IPS DF 4.7 (cell line): Measurements from ENCODE around the gene PTPRG.
"Not testable (repeated sequence)": the region's sequence is repeated elsewhere in the genome, so short reads cannot be mapped to it uniquely, and the experiment has no call there.

ENCODE experiments used
- DNase-seq: peaks from one replicate; pipeline ENCODE4 v3.0.0-alpha.2; 2013; ENCODE audit warnings: low spot score; ENCODE audit errors: extremely low read depth

The PTPRG gene

DNA sequence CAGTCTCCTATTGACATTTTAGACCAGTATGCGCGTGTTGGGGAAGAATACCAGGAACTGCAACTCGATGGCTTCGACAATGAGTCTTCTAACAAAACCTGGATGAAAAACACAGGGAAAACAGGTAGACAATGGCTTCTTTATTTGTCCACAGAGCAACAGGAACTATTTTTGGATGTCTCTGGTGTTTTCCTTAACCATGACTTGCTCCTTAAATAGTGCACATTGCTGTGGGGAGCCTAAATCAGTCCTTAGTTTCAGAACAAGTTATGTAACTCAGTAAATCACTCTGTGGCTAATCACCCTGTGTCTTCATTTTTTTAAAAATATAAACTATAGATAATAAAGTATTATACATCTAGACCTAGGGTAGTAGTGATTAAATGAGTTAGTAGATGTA is 428.3 kb downstream of the PTPRG start:
- no peak for DNase-seq

DNA sequence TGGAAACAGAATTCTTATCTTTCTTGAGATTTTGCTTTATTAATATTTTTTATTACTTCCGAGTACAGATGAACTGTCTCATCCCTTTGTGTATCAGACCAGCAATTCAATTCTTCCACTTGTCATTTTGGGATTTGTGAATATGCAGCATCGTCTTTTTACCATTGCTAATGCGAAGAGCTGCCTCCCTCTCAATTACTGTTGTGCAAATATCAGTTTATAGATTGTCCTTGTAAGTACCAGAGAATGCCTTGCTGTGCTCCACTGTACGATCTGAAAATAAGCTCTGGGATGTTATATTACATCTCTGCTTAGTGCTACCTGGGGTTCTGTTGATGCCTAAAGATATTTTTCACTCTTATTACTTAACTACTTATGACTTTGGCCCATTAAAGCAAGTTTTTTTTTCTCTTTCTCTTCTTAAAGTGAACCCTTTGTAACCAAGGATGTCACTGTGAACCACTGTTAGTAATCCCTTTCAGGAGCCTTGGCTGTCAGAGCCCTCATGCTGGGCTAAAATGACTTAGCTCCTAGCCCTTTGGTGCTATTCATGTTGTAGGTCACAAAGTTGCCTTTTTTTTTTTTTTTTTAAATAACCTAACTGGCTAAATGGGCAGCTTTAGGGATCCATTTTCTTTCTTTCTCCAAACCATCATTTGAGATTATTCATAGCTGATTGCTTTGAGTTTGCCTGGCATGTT is 429.1 kb downstream of the PTPRG start:
- DNase-seq, result no peak

- no peak for DNase-seq
These were observed 430.3 kb downstream of the PTPRG start for GRCh38 chr3:61991706-61992105.

DNA sequence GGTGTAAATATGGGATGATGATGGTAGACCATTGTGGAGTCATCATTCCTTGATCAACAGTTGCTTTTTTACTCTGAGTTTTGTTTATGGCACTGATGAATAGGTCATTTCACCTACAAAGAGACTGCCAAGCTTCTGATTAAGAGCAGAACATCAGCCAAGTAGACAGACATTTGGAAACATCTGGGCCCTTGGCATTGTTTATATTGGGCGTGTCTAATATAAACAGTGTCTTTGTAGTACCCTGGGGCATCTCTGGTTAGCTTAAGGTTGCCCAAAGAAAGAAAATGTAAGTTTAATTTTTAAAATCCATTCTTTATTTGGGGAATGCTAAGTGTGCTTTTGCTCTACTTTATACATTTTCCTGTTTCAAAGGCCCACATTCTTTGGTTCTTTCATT is 435.0 kb downstream of the PTPRG start:
- DNase-seq, result no peak

DNA sequence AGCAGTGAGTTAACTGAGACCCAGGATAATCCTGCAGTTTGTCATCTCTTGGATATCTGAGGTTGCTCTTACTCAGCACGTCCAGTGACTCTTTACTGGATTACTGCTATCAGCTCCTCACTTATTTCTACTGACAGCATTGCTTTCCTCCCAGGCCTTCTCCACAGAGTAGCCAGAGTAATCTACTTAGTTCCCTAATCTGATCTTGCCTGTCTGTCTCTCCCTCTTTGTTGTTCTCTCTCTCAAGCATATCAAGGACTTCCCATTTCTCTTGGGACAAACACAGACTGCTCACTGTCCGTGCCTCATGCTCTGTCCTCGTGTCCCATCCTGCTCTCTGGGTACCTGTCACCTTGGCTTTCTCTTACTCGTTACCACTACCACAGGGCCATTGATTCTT is 435.7 kb downstream of the PTPRG start:
- no peak for DNase-seq

DNA sequence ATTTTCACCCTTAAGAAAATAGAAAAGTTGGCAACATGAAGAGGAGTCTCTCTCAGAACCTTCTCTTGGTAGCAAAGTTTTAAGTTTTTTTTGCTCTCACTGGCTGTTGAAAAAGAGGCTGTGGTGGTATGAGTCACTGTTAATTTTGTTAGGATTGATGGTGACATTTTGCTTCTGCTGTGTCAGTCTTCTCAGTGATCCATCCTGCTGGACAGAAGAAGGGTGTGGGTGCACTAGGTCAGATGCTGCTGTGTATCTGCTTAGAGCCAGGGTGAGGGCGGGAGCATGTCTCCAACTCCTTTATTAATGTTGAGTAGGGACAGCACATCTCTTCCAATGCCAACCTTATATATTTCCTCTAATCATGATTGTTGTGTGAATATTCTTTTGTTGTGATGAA is 442.5 kb downstream of the PTPRG start:
- DNase-seq, result no peak

- no peak for DNase-seq
These were observed 445.7 kb downstream of the PTPRG start for GRCh38 chr3:62007036-62007435.

GRCh38 chr3:62010989-62011388 is 449.6 kb downstream of the PTPRG start:
- no peak for DNase-seq

- no peak for DNase-seq
These were observed 450.3 kb downstream of the PTPRG start for GRCh38 chr3:62011666-62012065.

DNA sequence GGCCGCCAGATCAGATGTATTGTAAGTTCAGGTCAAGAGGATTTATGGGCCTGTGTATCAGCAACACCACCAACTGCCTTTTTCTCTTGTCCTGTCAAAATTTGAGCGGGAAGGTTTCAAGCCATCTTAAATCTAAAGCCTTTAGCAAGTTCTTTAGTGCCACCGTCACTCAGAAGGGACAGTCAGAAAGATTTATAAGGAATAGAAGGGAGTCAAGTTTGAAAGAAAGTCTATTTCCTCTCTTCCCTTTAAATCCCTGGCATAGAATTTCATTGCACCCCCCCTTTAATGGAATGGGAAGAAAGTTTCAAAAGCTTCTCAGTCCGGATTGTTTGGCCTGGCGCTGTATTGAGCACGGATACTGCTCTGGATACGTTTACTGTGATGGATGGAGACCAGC is 452.6 kb downstream of the PTPRG start:
- no peak for DNase-seq

- no peak for DNase-seq
These were observed 453.7 kb downstream of the PTPRG start for GRCh38 chr3:62015111-62015510.

- no peak for DNase-seq
These were observed 458.5 kb downstream of the PTPRG start for GRCh38 chr3:62019906-62020305.

- DNase-seq, result no peak
These were observed 459.3 kb downstream of the PTPRG start for GRCh38 chr3:62020706-62021105.

- no peak for DNase-seq
These were observed 460.9 kb downstream of the PTPRG start for GRCh38 chr3:62022312-62022711.

GRCh38 chr3:62024882-62025281 is 463.5 kb downstream of the PTPRG start:
- no peak for DNase-seq

DNA sequence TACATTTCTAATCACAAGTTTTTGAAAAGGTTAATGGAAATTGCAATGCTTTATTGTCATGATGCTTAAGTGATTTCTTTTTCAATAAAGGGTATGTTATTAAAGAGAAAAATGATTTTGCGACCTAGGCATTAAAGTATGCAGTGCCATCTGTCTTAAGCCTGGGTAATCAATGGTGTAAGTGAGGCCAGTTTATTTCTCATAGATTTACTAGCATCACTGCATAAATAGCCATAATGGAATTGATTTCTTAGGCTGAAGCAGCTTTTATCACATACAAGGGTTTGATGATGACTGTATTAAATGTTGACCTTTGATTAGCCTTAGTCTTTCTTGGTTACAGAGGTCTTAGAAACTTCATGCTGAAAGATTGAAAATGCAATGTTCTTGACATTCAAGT is 464.5 kb downstream of the PTPRG start:
- no peak for DNase-seq

- no peak for DNase-seq
These were observed 465.9 kb downstream of the PTPRG start for GRCh38 chr3:62027241-62027640.

GRCh38 chr3:62027796-62028195 is 466.4 kb downstream of the PTPRG start:
- DNase-seq, result no peak

DNA sequence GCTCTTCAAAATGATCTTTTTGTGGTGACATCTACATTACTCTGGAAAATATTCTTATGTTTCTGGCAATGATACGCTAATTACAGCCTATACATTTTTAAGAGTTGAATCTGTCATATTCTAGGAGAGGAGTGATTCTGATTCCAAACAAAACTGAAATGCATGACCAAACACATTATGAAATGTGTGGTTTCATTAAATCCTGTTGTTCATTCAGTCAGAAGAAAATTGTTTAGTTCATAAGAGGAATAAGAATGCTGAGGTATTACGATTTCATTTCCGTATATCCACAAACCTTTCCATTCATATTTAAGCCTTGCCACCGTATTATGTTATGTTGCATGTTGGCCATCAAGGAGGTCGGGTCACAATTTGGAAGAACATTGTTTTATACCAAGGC is 466.9 kb downstream of the PTPRG start:
- no peak for DNase-seq

DNA sequence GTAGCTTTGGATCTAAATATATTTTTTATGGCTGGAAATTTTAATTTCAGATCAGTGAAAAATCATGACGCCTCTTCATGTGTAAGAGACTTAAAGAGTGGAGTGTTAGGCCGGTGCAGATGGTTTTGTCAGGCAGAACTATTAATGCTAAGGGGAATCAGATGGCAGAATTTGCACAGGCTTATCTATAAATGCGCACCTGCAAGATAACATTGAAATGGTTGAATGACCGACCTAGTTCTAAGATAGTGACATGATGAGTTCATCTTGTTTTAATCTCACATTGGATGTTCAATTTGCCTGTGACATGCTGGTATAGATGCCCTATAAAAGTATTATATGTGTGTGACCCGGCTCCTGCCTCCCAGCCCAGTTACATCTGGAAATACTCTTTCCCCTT is 471.4 kb downstream of the PTPRG start:
- no peak for DNase-seq

- no peak for DNase-seq
These were observed 474.2 kb downstream of the PTPRG start for GRCh38 chr3:62035402-62036057.

- no peak for DNase-seq
These were observed 475.4 kb downstream of the PTPRG start for GRCh38 chr3:62036726-62037125.

DNA sequence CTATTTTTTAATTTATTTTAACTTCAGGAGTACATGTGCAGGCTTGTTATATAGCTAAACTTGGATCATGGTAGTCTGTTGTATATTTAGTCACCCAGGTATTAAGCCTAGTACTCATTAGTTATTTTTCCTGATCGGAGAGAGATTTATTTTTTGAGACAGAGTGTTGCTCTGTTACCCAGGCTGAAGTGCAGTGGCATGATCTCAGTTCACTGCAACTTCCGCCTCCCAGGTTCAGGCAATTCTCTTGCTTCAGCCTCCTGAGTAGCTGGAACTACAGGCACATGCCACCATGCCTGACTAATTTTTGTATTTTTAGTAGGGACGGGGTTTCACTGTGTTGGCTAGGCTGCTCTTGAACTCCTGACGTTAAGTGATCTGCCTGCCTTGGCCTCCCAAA is 477.4 kb downstream of the PTPRG start:
- DNase-seq, result not testable (repeated sequence)
